Stimulated activated naive B cell treated with anti-CD40 and anti-IgM and Interleukin-4, amounts not matched to agents 10 μg/mL and 1 μg/mL and 100 μg/mL, for 72 hours (primary cell): Measurements from ENCODE around the gene RBM17.
"Not testable (repeated sequence)": the region's sequence is repeated elsewhere in the genome, so short reads cannot be mapped to it uniquely, and the experiment has no call there.

Experiments used
- ATAC-seq, 2 donors: fragments of 150-1000 bp; cut with Tn5 transposase; replicated peaks; 2 replicates each; pipeline ENCODE4 v1.10.0; 2021; ENCODE audit warnings: moderate library complexity in 1 of 2
- DNase-seq: peaks from one replicate; pipeline ENCODE4 v3.0.0; 2021
- H3K27ac Mint-ChIP-seq: one replicate; pipeline ENCODE4 v1.8.0; 2022; ENCODE audit warnings: mild to moderate bottlenecking, mixed read lengths
- H3K27me3 Mint-ChIP-seq, 2 donors: one replicate each; pipeline ENCODE4 v1.8.0; 2022; ENCODE audit warnings: mixed read lengths in 2 of 2
- H3K36me3 Mint-ChIP-seq, 2 donors: one replicate each; pipeline ENCODE4 v1.8.0; 2022; ENCODE audit warnings: mixed read lengths in 2 of 2, mild to moderate bottlenecking in 1 of 2
- H3K4me1 Mint-ChIP-seq, 2 donors: one replicate each; pipeline ENCODE4 v1.8.0; 2022; ENCODE audit warnings: mixed read lengths in 2 of 2, mild to moderate bottlenecking in 1 of 2
- H3K4me3 Mint-ChIP-seq, 2 donors: one replicate each; pipeline ENCODE4 v1.8.0; 2022; ENCODE audit warnings: mild to moderate bottlenecking in 2 of 2, mixed read lengths in 2 of 2, moderate library complexity in 1 of 2
- H3K9me3 Mint-ChIP-seq, 2 donors: one replicate each; pipeline ENCODE4 v1.8.0; 2022; ENCODE audit warnings: mixed read lengths in 2 of 2, mild to moderate bottlenecking in 1 of 2

The RBM17 gene, protein sequence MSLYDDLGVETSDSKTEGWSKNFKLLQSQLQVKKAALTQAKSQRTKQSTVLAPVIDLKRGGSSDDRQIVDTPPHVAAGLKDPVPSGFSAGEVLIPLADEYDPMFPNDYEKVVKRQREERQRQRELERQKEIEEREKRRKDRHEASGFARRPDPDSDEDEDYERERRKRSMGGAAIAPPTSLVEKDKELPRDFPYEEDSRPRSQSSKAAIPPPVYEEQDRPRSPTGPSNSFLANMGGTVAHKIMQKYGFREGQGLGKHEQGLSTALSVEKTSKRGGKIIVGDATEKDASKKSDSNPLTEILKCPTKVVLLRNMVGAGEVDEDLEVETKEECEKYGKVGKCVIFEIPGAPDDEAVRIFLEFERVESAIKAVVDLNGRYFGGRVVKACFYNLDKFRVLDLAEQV

DNA sequence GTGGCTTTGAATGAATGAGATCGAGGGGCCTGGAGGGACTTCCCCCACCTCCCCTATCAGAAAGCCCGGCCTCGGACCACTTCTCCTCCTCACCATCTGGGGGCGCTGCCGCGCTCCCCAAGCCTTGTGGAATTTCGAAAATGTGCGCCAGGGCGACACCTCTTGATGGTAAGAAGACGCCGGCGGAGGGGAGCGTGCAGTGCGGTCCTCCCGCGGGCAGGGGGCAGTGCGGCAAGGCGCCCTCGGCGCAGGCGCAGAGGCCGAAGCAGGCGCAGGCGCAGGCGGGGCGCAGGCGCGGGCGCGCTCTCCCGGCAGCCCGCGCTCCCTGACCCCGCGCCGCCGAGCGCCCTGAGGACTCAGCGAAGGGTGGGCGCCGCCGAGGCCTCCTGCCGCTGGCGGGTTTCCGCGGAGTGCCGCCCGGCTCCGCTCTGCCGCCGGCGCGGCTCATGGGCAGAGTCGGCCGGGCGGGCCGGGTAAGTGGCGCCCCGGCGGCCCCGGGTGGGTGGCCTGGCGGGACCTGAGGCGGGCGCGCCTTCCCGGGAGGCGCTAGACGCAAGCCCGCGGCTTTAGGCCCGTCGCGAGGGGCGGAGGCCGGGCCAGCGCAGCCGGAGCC is at the start of gene RBM17:
Gene RBM17 (plus strand): TSS at position 314 of the 613 bp plus-strand sequence. CDS start 8,032 bp downstream, outside the sequence.
- Mint-ChIP-seq H3K4me3 (peak within 1 kb of the TSS; percentile 90 to 95), H3K27me3 (no peaks in the 10 kb centered on the region), H3K4me1 (peaks cover 38 to 72% of the 10 kb centered on the region in 2 donors), H3K36me3 (peaks cover 5 to 7% of the 10 kb centered on the region in 2 donors), H3K27ac (peak within 1 kb of the TSS; percentile 87), H3K9me3 (no peaks in the 10 kb centered on the region)
- ATAC-seq: peak; percentile 82 to 84
- peak; percentile 97 for DNase-seq

DNA sequence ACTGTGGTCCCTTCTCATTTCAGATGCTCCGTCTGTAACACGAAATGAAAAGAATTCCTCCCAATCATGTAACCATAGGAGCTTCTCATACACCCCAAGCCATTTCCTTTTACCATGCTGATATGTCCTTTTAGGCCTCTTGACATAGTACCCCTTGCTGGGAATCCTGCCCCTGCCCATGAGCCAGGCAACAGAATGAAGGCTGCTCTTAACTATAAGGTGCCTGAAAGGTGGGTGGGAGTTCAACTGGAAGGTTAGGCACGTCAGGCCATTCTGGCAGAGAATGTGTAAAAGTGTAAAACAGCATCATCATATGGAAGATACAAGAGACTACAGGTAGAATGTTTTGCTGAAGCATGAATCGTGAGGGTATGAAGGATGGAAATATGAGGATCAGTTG is 49.1 kb upstream of the RBM17 start:
- Mint-ChIP-seq H3K27ac (no peak overlapping the region), H3K36me3 (peaks cover 14 to 39% of the 10 kb centered on the region in 2 donors), H3K9me3 (peaks cover 0 to 6% of the 10 kb centered on the region in 2 donors), H3K4me1 (peaks cover 33 to 52% of the 10 kb centered on the region in 2 donors), H3K4me3 (no peak overlapping the region), H3K27me3 (no peaks in the 10 kb centered on the region)
- ATAC-seq (no peak), DNase-seq (no peak)

DNA sequence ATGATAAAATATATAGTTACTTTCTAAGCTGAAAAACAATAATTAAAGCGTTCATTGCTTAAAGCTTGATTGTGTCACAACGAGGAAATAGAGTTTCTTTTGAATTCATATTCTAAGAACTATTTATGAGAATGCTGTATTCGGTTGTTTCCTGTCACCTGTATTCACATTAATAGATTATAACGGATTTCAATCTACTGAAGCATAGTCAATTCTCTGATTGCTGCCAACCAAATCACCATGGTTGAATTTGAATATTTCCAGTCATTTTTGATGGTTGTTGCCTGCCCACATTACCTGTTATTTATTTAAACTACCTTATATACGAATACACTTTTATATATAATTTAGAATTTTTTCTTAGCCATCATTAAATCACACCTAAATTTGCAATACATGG is 48.6 kb upstream of the RBM17 start:
- H3K4me1 Mint-ChIP-seq: peaks cover 37 to 52% of the 10 kb centered on the region in 2 donors

GRCh38 chr10:6043377-6043776 is 45.5 kb upstream of the RBM17 start:
- H3K36me3 Mint-ChIP-seq: peaks cover 13 to 28% of the 10 kb centered on the region in 2 donors

More for the DNA sequence above, 48.6 kb upstream of the RBM17 start:
- Mint-ChIP-seq H3K27me3 (no peaks in the 10 kb centered on the region), H3K4me3 (no peak overlapping the region), H3K9me3 (peaks cover 0 to 6% of the 10 kb centered on the region in 2 donors), H3K27ac (no peak overlapping the region), H3K36me3 (peaks cover 14 to 36% of the 10 kb centered on the region in 2 donors)
- ATAC-seq (no peak), DNase-seq (no peak)

DNA sequence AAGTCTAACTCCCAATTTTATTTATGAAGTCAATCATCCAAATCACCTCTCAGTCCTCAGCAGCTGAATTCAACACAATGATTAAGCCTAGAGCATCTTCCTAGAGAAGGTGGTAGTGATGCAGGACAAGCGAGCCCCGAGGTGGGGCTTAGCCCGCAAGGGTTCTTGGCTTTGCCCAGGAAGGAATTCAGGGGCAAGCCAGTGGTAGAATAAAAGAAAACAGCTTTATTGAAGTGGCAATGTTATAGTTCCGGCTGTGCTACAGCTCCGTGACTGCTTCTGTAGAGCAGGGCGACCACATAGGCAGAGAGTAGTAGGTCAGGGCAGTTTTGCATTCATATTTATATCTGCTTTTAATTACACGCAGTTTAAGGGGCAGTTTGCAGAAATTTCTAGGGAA is 44.8 kb upstream of the RBM17 start:
- Mint-ChIP-seq H3K4me3 (peak overlapping the region; percentile 61 to 67), H3K27me3 (no peaks in the 10 kb centered on the region), H3K27ac (peak overlapping the region; percentile 95), H3K9me3 (peaks cover 0 to 3% of the 10 kb centered on the region in 2 donors), H3K36me3 (peaks cover 8 to 26% of the 10 kb centered on the region in 2 donors), H3K4me1 (peaks cover 46 to 57% of the 10 kb centered on the region in 2 donors)
- no peak for DNase-seq
- ATAC-seq: peak in 1 of 2 donors; percentile 52

More at GRCh38 chr10:6043377-6043776, 45.5 kb upstream of the RBM17 start:
- not testable (repeated sequence) for DNase-seq, H3K27me3 Mint-ChIP-seq, H3K4me3 Mint-ChIP-seq, ATAC-seq, H3K9me3 Mint-ChIP-seq
- H3K4me1 Mint-ChIP-seq: peaks cover 41 to 53% of the 10 kb centered on the region in 2 donors
- H3K27ac Mint-ChIP-seq: peak overlapping the region; percentile 54

- ATAC-seq (peak; percentile 79 to 81), DNase-seq (peak; percentile 62)
- Mint-ChIP-seq H3K27me3 (no peaks in the 10 kb centered on the region), H3K27ac (peak overlapping the region; percentile 95), H3K9me3 (peaks cover 0 to 2% of the 10 kb centered on the region in 2 donors), H3K4me1 (peaks cover 49 to 65% of the 10 kb centered on the region in 2 donors), H3K4me3 (peak overlapping the region; percentile 61 to 67), H3K36me3 (peaks cover 4 to 23% of the 10 kb centered on the region in 2 donors)
These were observed 44.0 kb upstream of the RBM17 start for GRCh38 chr10:6044751-6045313.

GRCh38 chr10:6045314-6045848 is 43.5 kb upstream of the RBM17 start:
- peaks cover 54 to 70% of the 10 kb centered on the region in 2 donors for H3K4me1 Mint-ChIP-seq
- peaks cover 0 to 2% of the 10 kb centered on the region in 2 donors for H3K9me3 Mint-ChIP-seq
- H3K27ac Mint-ChIP-seq: peak overlapping the region; percentile 95
- ATAC-seq (peak; percentile 57 to 69), DNase-seq (no peak)
- peak overlapping the region; percentile 61 to 67 for H3K4me3 Mint-ChIP-seq
- peaks cover 4 to 22% of the 10 kb centered on the region in 2 donors for H3K36me3 Mint-ChIP-seq
- H3K27me3 Mint-ChIP-seq: no peaks in the 10 kb centered on the region

DNA sequence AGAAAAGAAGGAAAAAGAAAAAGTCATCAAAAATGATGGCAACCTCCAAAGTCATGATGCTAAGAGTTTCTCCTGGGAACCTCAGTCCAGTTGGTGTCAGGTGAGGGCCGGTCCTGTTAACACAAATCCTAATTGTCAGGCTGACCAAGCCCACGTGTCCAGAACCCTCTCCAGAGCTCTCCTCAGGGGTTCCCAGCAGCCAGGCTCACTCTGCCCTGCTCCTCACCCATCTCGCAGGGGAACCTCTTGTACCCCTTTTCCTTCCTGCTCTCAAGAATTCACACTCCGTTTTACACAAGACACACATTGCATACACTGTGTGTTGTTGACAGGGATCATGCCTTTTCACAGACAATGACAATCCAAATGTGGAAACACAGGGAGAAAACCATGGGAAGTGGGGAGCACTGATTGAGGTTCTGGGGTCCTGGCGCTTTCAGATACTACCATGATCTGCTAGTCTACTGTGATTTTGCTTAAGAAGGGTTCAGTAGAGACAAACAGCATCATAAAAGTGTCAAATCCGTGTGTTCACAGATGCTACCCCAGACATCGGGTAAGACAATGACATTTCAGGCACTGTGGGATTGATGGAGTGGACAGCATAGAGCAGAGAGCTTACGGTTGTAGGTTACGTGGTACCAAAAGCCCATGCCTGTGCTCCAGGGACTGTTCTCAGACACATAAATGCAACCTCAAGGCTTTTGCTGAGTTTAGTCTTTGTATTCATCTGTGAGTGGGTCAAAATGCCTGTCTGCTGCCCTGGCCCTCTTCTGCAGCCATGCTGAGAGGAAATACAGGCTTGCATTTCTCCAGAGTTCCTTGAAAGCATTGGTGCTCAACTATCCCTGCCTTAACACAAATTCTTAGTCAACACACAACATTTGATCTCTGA is 42.7 kb upstream of the RBM17 start:
- H3K36me3 Mint-ChIP-seq: peaks cover 4 to 22% of the 10 kb centered on the region in 2 donors
- no peaks in the 10 kb centered on the region for H3K27me3 Mint-ChIP-seq

DNA sequence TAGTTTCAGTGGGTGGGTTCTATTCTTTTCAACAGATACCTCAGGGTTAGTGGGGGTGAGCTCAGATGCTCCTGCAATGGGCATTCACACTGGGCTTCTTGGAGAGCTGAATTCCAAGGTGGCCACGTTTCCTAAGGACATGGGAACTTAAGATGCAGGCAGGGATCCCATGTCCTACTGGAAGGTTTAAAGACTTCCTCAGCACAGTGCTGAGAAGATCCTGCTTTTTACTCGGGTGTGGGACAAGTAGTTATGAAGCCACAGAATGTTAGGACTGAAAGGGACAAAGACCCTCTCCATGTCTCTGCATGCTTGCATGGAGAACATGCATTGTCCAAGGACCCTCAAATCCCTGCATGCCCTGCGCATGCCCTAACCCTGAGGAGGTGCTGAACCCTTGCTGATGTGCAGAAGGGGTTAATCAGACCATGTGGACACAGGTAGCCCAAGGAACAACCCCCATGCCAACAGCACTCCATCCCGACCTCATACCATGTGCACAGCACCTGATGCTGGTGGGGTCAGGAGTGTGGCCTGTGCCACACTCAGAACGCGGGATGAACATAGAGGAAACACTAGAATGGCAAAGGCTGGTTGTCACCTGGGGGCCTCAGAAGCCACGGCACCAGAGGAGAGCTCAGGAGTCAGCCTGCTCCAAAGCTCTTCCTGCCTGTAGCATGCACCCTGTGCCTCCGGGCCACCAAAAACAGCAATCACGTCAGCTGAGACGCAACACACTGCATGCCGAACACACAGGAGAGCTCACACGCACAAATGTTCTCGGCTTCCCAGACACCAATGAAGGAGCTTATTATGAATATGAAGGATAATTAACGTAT is 41.8 kb upstream of the RBM17 start:
- DNase-seq (no peak), ATAC-seq (no peak)
- Mint-ChIP-seq H3K4me3 (no peak overlapping the region), H3K36me3 (peaks cover 4 to 22% of the 10 kb centered on the region in 2 donors), H3K4me1 (peaks cover 58 to 83% of the 10 kb centered on the region in 2 donors), H3K27me3 (no peaks in the 10 kb centered on the region), H3K27ac (peak overlapping the region; percentile 83), H3K9me3 (peaks cover 0 to 2% of the 10 kb centered on the region in 2 donors)

More for the DNA sequence above, 42.7 kb upstream of the RBM17 start:
- ATAC-seq (no peak), DNase-seq (no peak)
- H3K4me3 Mint-ChIP-seq: peak overlapping the region; percentile 61 to 67
- peaks cover 0 to 2% of the 10 kb centered on the region in 2 donors for H3K9me3 Mint-ChIP-seq
- H3K27ac Mint-ChIP-seq: peak overlapping the region; percentile 95
- peaks cover 57 to 78% of the 10 kb centered on the region in 2 donors for H3K4me1 Mint-ChIP-seq

GRCh38 chr10:6047847-6048246 is 41.0 kb upstream of the RBM17 start:
- no peak for DNase-seq
- ATAC-seq: no peak
- Mint-ChIP-seq H3K4me3 (peak overlapping the region in 1 of 2 donors; percentile 17), H3K27me3 (no peaks in the 10 kb centered on the region), H3K27ac (peak overlapping the region; percentile 68), H3K4me1 (peaks cover 66 to 91% of the 10 kb centered on the region in 2 donors), H3K36me3 (peaks cover 4 to 22% of the 10 kb centered on the region in 2 donors), H3K9me3 (peaks cover 0 to 2% of the 10 kb centered on the region in 2 donors)

DNA sequence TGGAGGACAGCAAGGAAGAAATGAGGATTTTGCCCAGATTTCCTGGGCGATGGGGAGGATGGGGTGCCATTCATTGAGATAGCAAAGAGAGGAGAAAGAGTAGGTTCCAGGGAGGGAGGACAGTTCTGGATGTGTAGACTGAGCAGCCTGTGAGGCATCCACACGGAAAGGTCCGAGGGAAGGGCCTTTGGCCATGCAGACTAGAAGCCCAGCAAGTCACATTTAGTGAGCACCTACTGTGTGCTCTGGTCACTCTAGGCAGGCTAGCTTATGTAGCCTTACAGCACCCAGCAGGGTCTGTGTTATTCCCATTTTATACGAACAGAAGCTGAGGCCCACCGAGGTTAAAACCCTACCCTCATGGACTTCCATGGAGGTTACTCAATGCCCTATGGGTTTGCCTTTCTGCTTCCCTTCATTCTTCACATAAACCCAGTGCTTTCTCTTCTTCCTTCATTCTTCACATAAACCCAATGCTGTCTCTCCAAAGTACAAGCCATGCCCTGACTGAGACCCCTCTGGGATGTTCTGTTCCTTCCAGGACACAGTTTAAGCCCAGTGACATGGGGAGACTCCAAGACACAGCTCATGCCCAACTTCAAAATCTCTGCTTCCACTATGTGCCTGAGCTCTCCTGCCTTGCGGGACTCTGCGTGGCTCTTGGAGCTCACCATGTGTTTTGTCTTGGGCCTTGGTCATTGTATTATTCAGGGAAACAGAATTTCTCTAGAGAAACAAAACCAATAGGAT is 40.4 kb upstream of the RBM17 start:
- H3K27me3 Mint-ChIP-seq: no peaks in the 10 kb centered on the region
- H3K36me3 Mint-ChIP-seq: peaks cover 4 to 22% of the 10 kb centered on the region in 2 donors
- H3K4me3 Mint-ChIP-seq: peak overlapping the region in 1 of 2 donors; percentile 17
- H3K9me3 Mint-ChIP-seq: peaks cover 0 to 2% of the 10 kb centered on the region in 2 donors
- peak overlapping the region; percentile 68 for H3K27ac Mint-ChIP-seq
- peaks cover 70 to 93% of the 10 kb centered on the region in 2 donors for H3K4me1 Mint-ChIP-seq
- ATAC-seq (no peak), DNase-seq (no peak)

- peaks cover 0 to 2% of the 10 kb centered on the region in 2 donors for H3K9me3 Mint-ChIP-seq
- H3K36me3 Mint-ChIP-seq: peaks cover 4 to 26% of the 10 kb centered on the region in 2 donors
- no peak for DNase-seq
- ATAC-seq: no peak
- H3K4me1 Mint-ChIP-seq: peaks cover 73 to 94% of the 10 kb centered on the region in 2 donors
- H3K27me3 Mint-ChIP-seq: no peaks in the 10 kb centered on the region
- peak overlapping the region; percentile 63 for H3K27ac Mint-ChIP-seq
- no peak overlapping the region for H3K4me3 Mint-ChIP-seq
These were observed 39.8 kb upstream of the RBM17 start for GRCh38 chr10:6049031-6049400.
